PC-9 (cell line): ENCODE measurements around the gene C11orf42.

Experiments
- CTCF ChIP-seq: fragments of 200-600 bp; sonication (generic); conservative IDR thresholded peaks from 2 replicates; pipeline ENCODE4 v1.6.1; 2017; ENCODE audit warnings: mixed run types, antibody characterized with exemption, mild to moderate bottlenecking, moderate library complexity
- EZH2 ChIP-seq: fragments of 200-600 bp; sonication (generic); IDR thresholded peaks from 2 replicates; pipeline ENCODE4 v1.8.0; 2017; ENCODE audit warnings: antibody characterized with exemption, low read depth

- TF ChIP-seq CTCF = no peak
- TF ChIP-seq EZH2 = no peak
These were observed 9.0 kb upstream of the C11orf42 start for GRCh38 chr11:6196396-6196795.
